ENCODE measurements around the gene SLC18A3.

DNA sequence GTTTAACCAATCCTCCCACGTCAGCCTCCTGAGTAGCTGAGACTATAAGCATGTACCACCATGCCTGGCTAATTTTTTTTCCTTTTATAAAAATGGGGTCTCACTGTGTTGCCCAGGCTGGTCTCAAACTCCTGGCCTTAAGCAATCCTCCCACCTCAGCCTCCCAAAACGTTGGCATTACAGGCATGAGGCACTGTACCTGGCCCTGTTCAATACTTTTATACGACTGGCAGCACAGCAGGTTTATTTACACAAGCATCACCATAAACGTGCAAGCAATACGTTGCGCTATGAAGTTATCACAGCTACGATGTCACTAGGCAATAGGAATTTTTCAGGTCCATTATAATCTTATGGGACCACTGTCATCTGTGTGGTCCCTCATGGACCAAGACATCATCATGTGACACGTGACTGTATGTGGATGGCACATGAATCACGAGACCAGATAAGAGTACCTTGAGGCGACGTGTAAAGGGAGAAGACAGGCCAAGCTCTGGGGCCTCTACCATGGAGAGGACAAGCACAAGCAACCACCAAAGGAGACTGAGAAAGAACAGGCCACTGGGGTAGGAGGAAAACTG lies 34.5 kb upstream of the SLC18A3 start:
- no peak for TF ChIP-seq EP300 (IDR thresholded peaks at IDR 0.05; ENCODE audit: low read depth)
- TF ChIP-seq, protein P1, sequence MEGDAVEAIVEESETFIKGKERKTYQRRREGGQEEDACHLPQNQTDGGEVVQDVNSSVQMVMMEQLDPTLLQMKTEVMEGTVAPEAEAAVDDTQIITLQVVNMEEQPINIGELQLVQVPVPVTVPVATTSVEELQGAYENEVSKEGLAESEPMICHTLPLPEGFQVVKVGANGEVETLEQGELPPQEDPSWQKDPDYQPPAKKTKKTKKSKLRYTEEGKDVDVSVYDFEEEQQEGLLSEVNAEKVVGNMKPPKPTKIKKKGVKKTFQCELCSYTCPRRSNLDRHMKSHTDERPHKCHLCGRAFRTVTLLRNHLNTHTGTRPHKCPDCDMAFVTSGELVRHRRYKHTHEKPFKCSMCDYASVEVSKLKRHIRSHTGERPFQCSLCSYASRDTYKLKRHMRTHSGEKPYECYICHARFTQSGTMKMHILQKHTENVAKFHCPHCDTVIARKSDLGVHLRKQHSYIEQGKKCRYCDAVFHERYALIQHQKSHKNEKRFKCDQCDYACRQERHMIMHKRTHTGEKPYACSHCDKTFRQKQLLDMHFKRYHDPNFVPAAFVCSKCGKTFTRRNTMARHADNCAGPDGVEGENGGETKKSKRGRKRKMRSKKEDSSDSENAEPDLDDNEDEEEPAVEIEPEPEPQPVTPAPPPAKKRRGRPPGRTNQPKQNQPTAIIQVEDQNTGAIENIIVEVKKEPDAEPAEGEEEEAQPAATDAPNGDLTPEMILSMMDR (IDR thresholded peaks at IDR 0.05) = no peak

All from transverse colon (tissue), 3 donors.